GM12874 (cell line): ENCODE measurements around the gene NRXN3.

Experiments used
- CTCF ChIP-seq: IDR thresholded peaks from 2 replicates; pipeline ENCODE4 v1.5.1; 2011; ENCODE audit warnings: low read depth, mild to moderate bottlenecking, control low read depth, low read length, moderate library complexity; ENCODE audit not compliant: insufficient read depth

Gene NRXN3

DNA sequence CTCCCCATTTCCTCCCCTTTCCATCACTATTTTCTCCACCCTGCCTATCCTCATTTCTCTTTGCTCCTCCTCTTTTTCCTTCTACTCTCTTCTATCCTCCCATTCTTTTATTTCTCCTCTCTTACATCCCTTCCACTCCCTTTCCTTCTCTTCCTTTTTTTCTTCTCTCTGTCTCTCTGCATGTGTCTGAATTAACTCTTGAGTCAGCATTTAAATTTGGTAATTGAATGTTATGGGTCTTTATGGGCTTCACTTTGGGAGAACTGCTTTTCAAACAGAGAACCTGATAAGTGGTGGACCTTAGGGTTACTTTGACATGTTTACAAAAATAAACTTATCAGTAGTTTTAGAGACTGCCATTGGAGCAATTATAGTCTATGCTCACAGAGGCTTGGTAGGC, 992.7 kb downstream of the NRXN3 start:
- no peak for TF ChIP-seq CTCF

GRCh38 chr14:79165471-79166090, 995.4 kb downstream of the NRXN3 start:
- TF ChIP-seq CTCF, result no peak

GRCh38 chr14:79166171-79166570, 996.0 kb downstream of the NRXN3 start:
- no peak for TF ChIP-seq CTCF

DNA sequence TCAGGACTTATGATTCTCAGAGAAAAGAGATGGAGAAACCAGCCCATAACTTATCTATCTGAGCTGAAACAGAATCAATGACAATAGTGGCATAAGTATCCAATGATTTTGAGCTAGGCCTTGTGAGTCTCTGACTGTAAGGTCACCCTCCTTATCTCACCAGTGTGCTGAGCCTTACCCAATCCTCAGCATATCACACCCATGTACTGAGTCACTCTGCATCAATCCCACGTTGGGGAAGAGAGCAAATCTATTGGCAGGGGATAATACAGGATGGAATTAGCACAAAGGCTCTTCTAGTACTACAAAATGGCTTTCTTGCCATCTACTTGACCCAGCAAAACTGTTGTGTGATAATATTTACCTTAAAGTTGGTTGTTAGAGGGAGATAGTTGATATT, 997.8 kb downstream of the NRXN3 start:
- no peak for TF ChIP-seq CTCF

- no peak for TF ChIP-seq CTCF
These were observed 1005.5 kb downstream of the NRXN3 start for GRCh38 chr14:79175671-79176070.

- TF ChIP-seq CTCF, result no peak
These were observed 1006.9 kb downstream of the NRXN3 start for GRCh38 chr14:79177106-79177505.

DNA sequence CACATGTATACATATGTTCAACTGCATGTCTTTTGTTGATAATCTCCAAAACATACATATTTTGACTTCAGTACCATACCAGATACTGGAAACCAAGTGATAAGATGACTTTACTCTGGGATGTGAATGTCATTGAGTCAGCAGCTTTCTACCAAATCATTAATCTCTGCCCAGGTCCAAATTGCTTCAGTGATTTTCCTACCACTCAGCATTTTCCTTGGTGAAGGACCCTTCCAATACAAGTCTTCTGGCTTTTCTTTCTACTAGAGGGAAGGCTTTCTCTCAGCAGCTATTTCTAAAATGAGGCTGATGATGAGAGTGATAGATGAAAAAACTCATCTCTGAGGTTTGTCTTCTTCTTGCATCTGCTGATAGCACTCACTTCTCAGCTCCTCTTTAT, 1008.5 kb downstream of the NRXN3 start:
- TF ChIP-seq CTCF, result no peak
